Muscle of arm (tissue), 12 donors: Measurements from ENCODE around the gene TMBIM4. TPM values are rescaled to one million over a fixed set of nuclear protein-coding genes. Genes with fewer than 3 reads are reported as not detected.
"Not testable (repeated sequence)": the region's sequence is repeated elsewhere in the genome, so short reads cannot be mapped to it uniquely, and the experiment has no call there.

ENCODE experiments used
- DNase-seq: peaks from one replicate; pipeline ENCODE4 v3.0.0-alpha.2; 2013
- polyA plus RNA-seq, 12 donors: library from polyadenylated mRNA; unstranded; fragments of 120-200 nt; gene quantifications; one replicate each; pipeline ENCODE4 v1.2.1, GENCODE V29; 2013; ENCODE audit not compliant: insufficient read length in 12 of 12

Gene TMBIM4
- polyA plus RNA-seq, 12 donors = 49.2 to 146 (median 87.4) TPM

- DNase-seq = peak; percentile 64
Observed at GRCh38 chr12:66188584-66189485, 19.0 kb upstream of the TMBIM4 start, which contains the start of gene IRAK3. Gene IRAK3, plus strand, starts transcription at chr12:66189214. Its CDS starts 86 bp downstream, at chr12:66189300.

- DNase-seq = no peak
Observed at GRCh38 chr12:66187821-66188220, 18.0 kb upstream of the TMBIM4 start.

- DNase-seq = no peak
Observed at GRCh38 chr12:66187036-66187435, 17.2 kb upstream of the TMBIM4 start.

GRCh38 chr12:66184822-66185221, 15.0 kb upstream of the TMBIM4 start:
- DNase-seq = not testable (repeated sequence)

- DNase-seq = no peak
Observed at GRCh38 chr12:66182956-66183355, 13.2 kb upstream of the TMBIM4 start.

- peak; percentile 67 for DNase-seq
Observed at GRCh38 chr12:66176105-66176900, 6.5 kb upstream of the TMBIM4 start.

GRCh38 chr12:66174391-66175325, 4.9 kb upstream of the TMBIM4 start:
- DNase-seq = not testable (repeated sequence)

GRCh38 chr12:66170606-66171005, 810 bp upstream of the TMBIM4 start:
- no peak for DNase-seq

GRCh38 chr12:66168410-66168809, 1.4 kb downstream of the TMBIM4 start:
- DNase-seq = no peak

- DNase-seq = no peak
Observed at GRCh38 chr12:66166561-66166960, 3.2 kb downstream of the TMBIM4 start.

GRCh38 chr12:66165141-66165540, 4.7 kb downstream of the TMBIM4 start:
- DNase-seq = no peak

GRCh38 chr12:66164349-66164821, 5.4 kb downstream of the TMBIM4 start:
- DNase-seq = no peak

GRCh38 chr12:66163289-66163688, 6.5 kb downstream of the TMBIM4 start:
- DNase-seq = no peak

- no peak for DNase-seq
Observed at GRCh38 chr12:66162701-66163100, 7.1 kb downstream of the TMBIM4 start.

- DNase-seq = no peak
Observed at GRCh38 chr12:66160704-66161103, 9.1 kb downstream of the TMBIM4 start.

- DNase-seq = no peak
Observed at GRCh38 chr12:66159123-66159522, 10.7 kb downstream of the TMBIM4 start.

GRCh38 chr12:66156654-66157053, 13.1 kb downstream of the TMBIM4 start:
- no peak for DNase-seq

GRCh38 chr12:66154776-66155175, 15.0 kb downstream of the TMBIM4 start:
- no peak for DNase-seq

GRCh38 chr12:66152732-66153131, 17.1 kb downstream of the TMBIM4 start:
- no peak for DNase-seq

- no peak for DNase-seq
Observed at GRCh38 chr12:66149702-66150398, 19.9 kb downstream of the TMBIM4 start.
